ENCODE measurements around the gene CACNA2D3. TPM values are rescaled to one million over a fixed set of nuclear protein-coding genes. Genes with fewer than 3 reads are reported as not detected.

Gene CACNA2D3
- total RNA-seq, 1 experiment from 2014 or later = not detected

DNA sequence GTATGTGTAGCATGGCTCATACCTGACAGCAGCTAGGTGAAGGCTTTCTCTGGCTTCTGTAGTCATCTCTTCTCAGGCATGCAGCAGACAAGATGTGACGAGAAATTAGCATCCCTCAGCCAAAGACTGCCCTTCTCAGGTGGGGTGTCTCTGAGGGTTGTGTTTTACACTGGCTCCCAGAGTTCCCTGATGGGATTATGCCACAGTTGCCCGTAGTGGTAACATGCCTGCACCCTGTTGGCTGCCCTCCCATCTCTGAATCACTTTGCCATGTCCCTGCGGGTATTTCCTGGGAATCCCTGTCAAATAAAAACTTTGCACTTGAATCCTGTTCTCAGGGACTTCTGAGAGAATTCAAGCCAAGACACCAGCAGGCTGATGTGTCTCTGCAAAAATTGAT is 735.0 kb downstream of the CACNA2D3 start:
- H3K4me1 ChIP-seq (ENCODE audit: insufficient read depth, low read length) = peaks cover 17% of the 10 kb centered on the region
- H3K36me3 ChIP-seq (ENCODE audit: low read depth, low read length) = no peaks in the 10 kb centered on the region
- H3K4me2 ChIP-seq (ENCODE audit: low read length) = peak overlapping the region; percentile 32
- ChIA-PET CTCF (no interaction called here), POLR2A (ENCODE audit: unreplicated experiment) (no interaction called here)
- H4K20me1 ChIP-seq (ENCODE audit: low read length) = no peaks in the 10 kb centered on the region
- no peak overlapping the region for H3K4me3 ChIP-seq (ENCODE audit: low read length)
- no peaks in the 10 kb centered on the region for H3K9me2 ChIP-seq (replicated peaks; ENCODE audit: low read length)
- ATAC-seq (peak; percentile 55), DNase-seq (peak; percentile 83)
- intact Hi-C loops (cut with micrococcal nuclease) = no loop called here
- H2AFZ ChIP-seq (ENCODE audit: low read length) = no peak overlapping the region
- no TSS peak for BruUV-seq (replicated peaks)
- TF ChIP-seq EZH2 (IDR thresholded peaks at IDR 0.05; ENCODE audit: low read length, unreplicated experiment) = no peak
- TF ChIP-seq, protein P1, sequence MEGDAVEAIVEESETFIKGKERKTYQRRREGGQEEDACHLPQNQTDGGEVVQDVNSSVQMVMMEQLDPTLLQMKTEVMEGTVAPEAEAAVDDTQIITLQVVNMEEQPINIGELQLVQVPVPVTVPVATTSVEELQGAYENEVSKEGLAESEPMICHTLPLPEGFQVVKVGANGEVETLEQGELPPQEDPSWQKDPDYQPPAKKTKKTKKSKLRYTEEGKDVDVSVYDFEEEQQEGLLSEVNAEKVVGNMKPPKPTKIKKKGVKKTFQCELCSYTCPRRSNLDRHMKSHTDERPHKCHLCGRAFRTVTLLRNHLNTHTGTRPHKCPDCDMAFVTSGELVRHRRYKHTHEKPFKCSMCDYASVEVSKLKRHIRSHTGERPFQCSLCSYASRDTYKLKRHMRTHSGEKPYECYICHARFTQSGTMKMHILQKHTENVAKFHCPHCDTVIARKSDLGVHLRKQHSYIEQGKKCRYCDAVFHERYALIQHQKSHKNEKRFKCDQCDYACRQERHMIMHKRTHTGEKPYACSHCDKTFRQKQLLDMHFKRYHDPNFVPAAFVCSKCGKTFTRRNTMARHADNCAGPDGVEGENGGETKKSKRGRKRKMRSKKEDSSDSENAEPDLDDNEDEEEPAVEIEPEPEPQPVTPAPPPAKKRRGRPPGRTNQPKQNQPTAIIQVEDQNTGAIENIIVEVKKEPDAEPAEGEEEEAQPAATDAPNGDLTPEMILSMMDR (conservative IDR thresholded peaks at IDR 0.05; ENCODE audit: low read depth, low read length) = no peak
- no peak for TF ChIP-seq EZH2phosphoT487 (IDR thresholded peaks at IDR 0.05; ENCODE audit: borderline replicate concordance, low read length)
- H3K9ac ChIP-seq (ENCODE audit: low read length) = no peak overlapping the region
- H3K9me3 ChIP-seq (ENCODE audit: low read length) = no peaks in the 10 kb centered on the region
- no peaks in the 10 kb centered on the region for H3K79me2 ChIP-seq (ENCODE audit: low read length)
- 0 out of 2 replicates have a peak, but pooled peaks cover 4% of the 10 kb centered on the region for H3K27me3 ChIP-seq (ENCODE audit: low read length)
- H3F3A ChIP-seq (ENCODE audit: low read length, unreplicated experiment) = no peaks in the 10 kb centered on the region
- H3K27ac ChIP-seq (ENCODE audit: low read length) = no peak overlapping the region

DNA sequence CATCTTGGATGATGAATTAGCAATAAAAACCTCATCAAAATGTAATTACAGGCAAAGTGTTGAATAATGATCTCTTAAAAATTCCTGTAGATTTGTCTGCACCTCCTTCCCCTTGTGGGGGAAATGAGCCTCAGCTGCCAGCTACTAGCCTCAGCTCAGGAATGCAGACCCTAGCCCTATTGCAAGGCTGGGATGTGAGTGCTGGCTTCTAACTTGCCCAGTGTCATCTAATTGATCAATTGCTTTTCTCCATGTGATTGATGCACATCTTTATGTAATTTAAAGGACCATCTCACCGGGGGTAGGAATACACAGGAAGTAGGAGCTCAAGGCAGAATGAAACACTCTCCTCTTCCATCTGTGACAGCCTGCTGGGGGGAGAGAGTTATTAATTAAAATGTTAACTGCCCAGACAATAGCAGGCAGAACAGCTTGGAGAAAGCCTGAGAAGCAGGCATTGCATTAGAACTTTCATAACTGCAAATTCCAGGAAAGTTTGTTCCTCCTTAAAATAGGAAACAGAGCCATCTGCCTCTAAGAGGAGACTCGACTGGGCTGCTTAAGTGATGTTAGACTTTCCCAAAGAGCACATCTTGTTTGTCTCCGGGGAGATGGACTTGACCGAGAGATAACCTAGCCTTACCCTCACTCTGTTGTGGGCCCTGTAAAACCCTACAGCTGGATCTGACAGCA is 735.9 kb downstream of the CACNA2D3 start:
- Histone ChIP-seq H3K4me1 (ENCODE audit: insufficient read depth, low read length) (peaks cover 17% of the 10 kb centered on the region), H3K9ac (ENCODE audit: low read length) (no peak overlapping the region), H3F3A (ENCODE audit: low read length, unreplicated experiment) (no peaks in the 10 kb centered on the region), H3K9me2 (replicated peaks; ENCODE audit: low read length) (no peaks in the 10 kb centered on the region), H3K36me3 (ENCODE audit: low read depth, low read length) (no peaks in the 10 kb centered on the region), H4K20me1 (ENCODE audit: low read length) (no peaks in the 10 kb centered on the region), H3K27ac (ENCODE audit: low read length) (no peak overlapping the region), H3K4me2 (ENCODE audit: low read length) (no peak overlapping the region), H2AFZ (ENCODE audit: low read length) (no peak overlapping the region), H3K27me3 (ENCODE audit: low read length) (no peaks in the 10 kb centered on the region), H3K79me2 (ENCODE audit: low read length) (no peaks in the 10 kb centered on the region), H3K9me3 (ENCODE audit: low read length) (no peaks in the 10 kb centered on the region), H3K4me3 (ENCODE audit: low read length) (no peak overlapping the region)
- BruUV-seq (replicated peaks) = no TSS peak
- ChIA-PET POLR2A (ENCODE audit: unreplicated experiment) (no interaction called here), CTCF (no interaction called here)
- TF ChIP-seq EZH2phosphoT487 (IDR thresholded peaks at IDR 0.05; ENCODE audit: borderline replicate concordance, low read length) = no peak
- TF ChIP-seq, protein P1 (conservative IDR thresholded peaks at IDR 0.05; ENCODE audit: low read depth, low read length) = no peak
- TF ChIP-seq EZH2 (IDR thresholded peaks at IDR 0.05; ENCODE audit: low read length, unreplicated experiment) = no peak
- ATAC-seq (no peak), DNase-seq (no peak)
- intact Hi-C loops (cut with micrococcal nuclease) = no loop called here

DNA sequence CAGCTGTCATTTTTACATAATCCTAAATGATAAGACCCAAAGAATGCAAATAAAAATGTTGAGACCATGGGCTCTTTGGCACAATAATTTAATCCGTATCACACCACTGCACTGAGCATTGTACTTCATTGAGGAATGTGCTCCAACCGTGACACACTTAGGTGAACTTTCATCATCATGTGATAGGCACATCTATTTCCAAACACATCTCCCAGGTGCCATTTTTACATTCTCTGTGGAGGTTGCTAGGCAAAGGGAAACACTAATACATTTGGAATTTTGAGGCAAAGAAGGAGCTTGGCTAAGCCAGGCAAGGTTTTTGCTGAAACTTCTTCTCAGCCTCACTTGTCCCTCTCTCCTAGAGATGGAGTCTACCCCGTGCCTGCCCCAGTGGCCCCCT is 736.8 kb downstream of the CACNA2D3 start:
- Histone ChIP-seq H3K27me3 (ENCODE audit: low read length) (no peaks in the 10 kb centered on the region), H3K36me3 (ENCODE audit: low read depth, low read length) (no peaks in the 10 kb centered on the region), H3F3A (ENCODE audit: low read length, unreplicated experiment) (no peaks in the 10 kb centered on the region), H3K9me3 (ENCODE audit: low read length) (no peaks in the 10 kb centered on the region), H3K79me2 (ENCODE audit: low read length) (no peaks in the 10 kb centered on the region), H2AFZ (ENCODE audit: low read length) (no peak overlapping the region), H3K4me1 (ENCODE audit: insufficient read depth, low read length) (peaks cover 17% of the 10 kb centered on the region), H3K9me2 (replicated peaks; ENCODE audit: low read length) (no peaks in the 10 kb centered on the region), H3K9ac (ENCODE audit: low read length) (no peak overlapping the region), H3K27ac (ENCODE audit: low read length) (no peak overlapping the region), H3K4me2 (ENCODE audit: low read length) (no peak overlapping the region), H3K4me3 (ENCODE audit: low read length) (no peak overlapping the region), H4K20me1 (ENCODE audit: low read length) (no peaks in the 10 kb centered on the region)
- CTCF ChIA-PET = interaction anchor here (0.6 kb wide), 1 partner anchor 17 kb away, joined by 5 read pairs; no protein-coding TSS in a partner anchor
- intact Hi-C loops (cut with micrococcal nuclease) = no loop called here
- ATAC-seq (no peak), DNase-seq (peak; percentile 42)
- no TSS peak for BruUV-seq (replicated peaks)
- TF ChIP-seq EZH2phosphoT487 (IDR thresholded peaks at IDR 0.05; ENCODE audit: borderline replicate concordance, low read length) = no peak
- POLR2A ChIA-PET (ENCODE audit: unreplicated experiment) = no interaction called here
